ENCODE results near the gene SAE1.

GRCh38 chr19:47187797-47188196 is 57.2 kb downstream of the SAE1 start:
- TF ChIP-seq SP1 (IDR thresholded peaks at IDR 0.05) (no peak), ELF4 (IDR thresholded peaks at IDR 0.05) (no peak), L3MBTL2 (conservative IDR thresholded peaks at IDR 0.05) (no peak), FOXM1 (IDR thresholded peaks at IDR 0.05; ENCODE audit: borderline replicate concordance) (no peak), TARDBP (IDR thresholded peaks at IDR 0.05) (no peak), ARNT (IDR thresholded peaks at IDR 0.05) (no peak), BHLHE40 (IDR thresholded peaks at IDR 0.05; ENCODE audit: borderline replicate concordance) (no peak), HDGF (IDR thresholded peaks at IDR 0.05; ENCODE audit: borderline replicate concordance) (no peak)
- TF ChIP-seq, protein P1, sequence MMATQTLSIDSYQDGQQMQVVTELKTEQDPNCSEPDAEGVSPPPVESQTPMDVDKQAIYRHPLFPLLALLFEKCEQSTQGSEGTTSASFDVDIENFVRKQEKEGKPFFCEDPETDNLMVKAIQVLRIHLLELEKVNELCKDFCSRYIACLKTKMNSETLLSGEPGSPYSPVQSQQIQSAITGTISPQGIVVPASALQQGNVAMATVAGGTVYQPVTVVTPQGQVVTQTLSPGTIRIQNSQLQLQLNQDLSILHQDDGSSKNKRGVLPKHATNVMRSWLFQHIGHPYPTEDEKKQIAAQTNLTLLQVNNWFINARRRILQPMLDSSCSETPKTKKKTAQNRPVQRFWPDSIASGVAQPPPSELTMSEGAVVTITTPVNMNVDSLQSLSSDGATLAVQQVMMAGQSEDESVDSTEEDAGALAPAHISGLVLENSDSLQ (IDR thresholded peaks at IDR 0.05) = no peak
